Mononuclear cell (primary cell): Measurements from ENCODE around the gene ACBD6. TPM values are rescaled to one million over a fixed set of nuclear protein-coding genes. Genes with fewer than 3 reads are reported as not detected.

Experiments
- H3K27me3 ChIP-seq: 2 replicates; pipeline ENCODE4 v1.6.0; 2011; ENCODE audit warnings: low read length, control low read depth; ENCODE audit not compliant: insufficient read depth
- H3K4me1 ChIP-seq: 2 replicates; pipeline ENCODE4 v1.5.1; 2011; ENCODE audit warnings: mild to moderate bottlenecking, low read length, control low read depth; ENCODE audit not compliant: insufficient read depth
- H3K4me3 ChIP-seq: 2 replicates; pipeline ENCODE4 v1.5.1; 2011; ENCODE audit warnings: mild to moderate bottlenecking, low read length, moderate library complexity
- H3K9me3 ChIP-seq: 2 replicates; pipeline ENCODE4 v1.5.1; 2011; ENCODE audit warnings: low read depth, mild to moderate bottlenecking, control low read depth, low read length
- total RNA-seq: library from RNA; depleted of rRNA; stranded (reverse); fragments of >200 nt; gene quantifications from one replicate; pipeline ENCODE4 v1.2.3, GENCODE V29; 2012

Gene ACBD6
- total RNA-seq, 1 donor = 30.0 TPM

- Histone ChIP-seq H3K4me1 (no peaks in the 10 kb centered on the region), H3K9me3 (no peaks in the 10 kb centered on the region), H3K4me3 (no peak overlapping the region), H3K27me3 (no peaks in the 10 kb centered on the region)
These were observed 202.7 kb downstream of the ACBD6 start for GRCh38 chr1:180299479-180300221.

DNA sequence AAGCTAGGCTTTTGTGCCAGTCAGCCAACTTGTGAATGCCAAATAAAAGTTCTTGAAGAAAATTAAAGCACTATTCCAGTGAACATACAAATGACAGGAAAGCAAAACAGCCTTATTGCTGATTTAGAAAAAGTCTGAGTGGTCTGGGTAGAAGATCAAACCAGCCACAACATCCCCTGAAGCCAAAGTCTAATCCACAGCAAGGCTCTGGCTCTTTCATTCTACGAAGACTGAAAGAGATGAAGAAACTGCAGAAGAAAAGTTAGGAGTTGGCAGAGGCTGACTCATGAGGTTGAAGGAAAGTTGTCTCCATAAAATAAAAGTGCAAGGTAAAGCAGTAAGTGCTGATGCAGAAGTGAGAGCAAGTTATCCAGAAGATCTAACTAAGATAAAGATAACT lies 206.4 kb downstream of the ACBD6 start:
- Histone ChIP-seq H3K9me3 (peaks cover 6% of the 10 kb centered on the region), H3K27me3 (no peaks in the 10 kb centered on the region), H3K4me1 (peaks cover 2% of the 10 kb centered on the region), H3K4me3 (no peak overlapping the region)

DNA sequence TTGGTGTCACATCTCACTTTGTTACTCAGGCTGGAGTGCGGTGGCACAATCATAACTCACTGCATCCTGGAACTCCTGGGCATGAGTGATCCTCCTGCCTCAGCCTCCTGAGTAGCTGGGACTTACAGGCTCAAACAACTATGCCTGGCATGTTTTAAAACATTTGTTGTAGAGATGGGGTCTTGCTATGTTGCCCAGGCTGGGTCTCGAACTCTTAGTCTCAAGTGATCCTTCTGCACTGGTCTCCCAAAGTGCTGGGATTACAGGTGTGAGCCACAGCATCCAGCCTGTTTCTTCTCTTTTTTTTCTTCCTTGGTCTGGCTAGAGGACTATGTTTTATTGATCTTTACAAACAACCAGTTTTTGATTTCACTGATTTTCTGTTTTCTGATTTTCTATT lies 207.7 kb downstream of the ACBD6 start:
- H3K4me3 ChIP-seq = no peak overlapping the region
- H3K9me3 ChIP-seq = peaks cover 6% of the 10 kb centered on the region
- H3K27me3 ChIP-seq = no peaks in the 10 kb centered on the region
- peaks cover 7% of the 10 kb centered on the region for H3K4me1 ChIP-seq

GRCh38 chr1:180291004-180291403 lies 211.4 kb downstream of the ACBD6 start:
- H3K4me1 ChIP-seq = peaks cover 7% of the 10 kb centered on the region

DNA sequence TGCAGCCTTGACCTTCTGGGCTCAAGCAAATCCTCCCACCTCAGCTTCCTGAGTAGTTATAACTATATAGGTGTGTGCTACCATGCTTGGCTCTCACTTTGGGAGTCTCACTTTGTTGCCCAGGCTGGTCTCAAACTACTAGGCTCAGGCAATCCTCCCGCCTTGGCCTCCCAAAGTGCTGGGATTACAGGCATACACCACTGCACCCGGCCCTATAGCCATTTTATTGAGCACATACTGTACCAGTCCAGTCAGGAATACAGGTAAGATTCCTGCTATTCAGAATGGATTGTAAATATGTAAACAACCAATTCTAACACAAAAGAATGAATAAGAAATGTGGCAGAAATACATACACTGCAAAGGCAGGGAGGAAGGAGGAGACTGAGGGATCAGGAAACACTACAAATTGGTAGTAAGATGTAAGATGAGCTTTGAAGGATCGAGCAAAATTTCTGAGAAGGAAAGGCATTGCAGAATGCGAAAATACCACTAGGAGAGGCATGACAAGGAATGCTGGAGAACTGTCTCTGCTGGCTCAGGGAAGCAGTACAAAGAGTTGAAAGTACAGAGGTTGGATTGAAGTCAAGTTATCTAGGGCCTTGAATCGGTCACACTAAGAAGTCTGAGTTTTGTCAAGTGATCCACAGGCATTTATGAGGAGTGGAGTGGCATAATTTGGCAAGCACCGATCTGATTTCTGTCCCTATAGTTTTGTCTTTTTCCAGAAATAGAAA lies 211.9 kb downstream of the ACBD6 start:
- no peaks in the 10 kb centered on the region for H3K27me3 ChIP-seq
- peaks cover 6% of the 10 kb centered on the region for H3K9me3 ChIP-seq
- H3K4me1 ChIP-seq = peaks cover 7% of the 10 kb centered on the region
- H3K4me3 ChIP-seq = no peak overlapping the region

More at GRCh38 chr1:180291004-180291403, 211.4 kb downstream of the ACBD6 start:
- Histone ChIP-seq H3K4me3 (no peak overlapping the region), H3K9me3 (peaks cover 6% of the 10 kb centered on the region), H3K27me3 (no peaks in the 10 kb centered on the region)

DNA sequence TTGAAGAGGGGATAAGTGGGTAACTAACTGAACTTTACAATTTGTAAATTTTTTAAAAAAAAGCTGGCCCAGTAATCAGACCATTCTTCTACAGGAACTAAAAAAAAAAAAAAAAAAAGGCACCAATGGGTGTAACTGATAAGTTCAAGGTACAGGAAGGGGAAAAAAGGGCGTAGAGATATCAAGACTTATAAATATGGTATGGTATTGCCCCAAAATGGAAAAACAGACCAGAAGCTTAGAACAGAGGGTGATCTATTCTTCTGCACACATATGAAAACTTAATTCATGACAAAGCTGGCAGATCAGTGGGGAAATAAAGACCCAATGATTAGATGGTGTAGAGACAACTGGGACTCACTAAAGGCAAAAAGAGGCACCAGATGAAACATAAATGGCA lies 213.4 kb downstream of the ACBD6 start:
- Histone ChIP-seq H3K4me1 (peaks cover 7% of the 10 kb centered on the region), H3K27me3 (no peaks in the 10 kb centered on the region), H3K4me3 (no peak overlapping the region)

DNA sequence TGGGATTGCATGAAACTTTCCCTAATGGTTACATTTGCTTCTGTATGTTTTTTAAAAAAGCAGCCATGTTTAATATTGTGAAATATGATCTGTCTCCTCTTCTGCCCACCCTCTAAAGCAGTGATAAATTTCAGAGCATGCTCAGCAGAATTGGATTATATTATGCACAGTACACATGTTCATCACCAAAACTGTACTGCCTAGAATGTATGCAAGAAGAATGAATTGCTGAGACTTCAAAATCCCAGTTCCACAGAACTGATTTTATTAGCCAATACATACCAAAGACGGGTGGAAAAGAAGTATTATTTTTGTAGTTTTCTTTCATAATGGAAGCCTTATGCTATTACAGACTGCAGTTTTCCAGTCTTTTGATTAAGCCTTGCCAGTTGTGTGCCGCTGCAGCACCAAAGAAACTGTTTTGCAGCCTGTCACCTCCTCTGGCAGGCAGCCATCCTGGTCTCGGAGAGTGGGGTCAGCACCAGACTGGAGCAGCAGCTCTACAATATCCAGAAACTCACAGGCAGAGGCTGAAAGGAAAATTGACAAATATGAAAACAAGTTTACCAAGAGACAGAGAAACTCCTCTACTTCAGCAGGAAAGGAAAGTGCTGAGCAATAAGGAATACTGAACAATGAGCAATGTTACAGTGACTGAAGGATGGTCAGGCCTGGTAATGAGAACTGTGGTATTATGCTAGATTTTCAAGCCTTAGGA lies 214.2 kb downstream of the ACBD6 start:
- Histone ChIP-seq H3K4me1 (peaks cover 7% of the 10 kb centered on the region), H3K9me3 (peaks cover 6% of the 10 kb centered on the region), H3K27me3 (no peaks in the 10 kb centered on the region), H3K4me3 (no peak overlapping the region)

More for the DNA sequence above, 213.4 kb downstream of the ACBD6 start:
- H3K9me3 ChIP-seq = peaks cover 6% of the 10 kb centered on the region

GRCh38 chr1:180286417-180286816 lies 216.0 kb downstream of the ACBD6 start:
- Histone ChIP-seq H3K27me3 (no peaks in the 10 kb centered on the region), H3K4me3 (no peak overlapping the region), H3K4me1 (peaks cover 7% of the 10 kb centered on the region), H3K9me3 (no peaks in the 10 kb centered on the region)

DNA sequence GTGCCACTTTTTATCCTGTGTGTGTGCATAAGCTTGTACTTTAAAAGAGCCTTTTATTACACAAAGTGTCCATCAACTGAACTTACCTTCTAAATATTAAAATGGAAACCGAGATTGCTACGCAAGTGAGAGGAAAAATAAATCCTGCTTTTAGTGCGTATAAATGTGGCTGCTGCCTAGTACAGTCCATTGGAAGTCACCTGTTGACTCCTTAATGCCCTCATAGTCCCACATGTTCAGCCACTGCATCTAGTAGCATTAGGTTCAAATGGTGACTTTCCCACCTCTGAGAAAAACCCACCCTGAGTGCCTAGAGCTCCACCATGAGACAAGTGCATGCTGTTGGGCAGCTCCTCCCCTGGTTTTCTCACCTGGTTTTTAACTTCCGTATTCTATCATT lies 219.3 kb downstream of the ACBD6 start:
- H3K9me3 ChIP-seq = no peaks in the 10 kb centered on the region
- H3K4me1 ChIP-seq = peaks cover 21% of the 10 kb centered on the region

GRCh38 chr1:180282401-180283044 lies 219.9 kb downstream of the ACBD6 start:
- Histone ChIP-seq H3K4me1 (peaks cover 26% of the 10 kb centered on the region), H3K9me3 (no peaks in the 10 kb centered on the region), H3K27me3 (no peaks in the 10 kb centered on the region), H3K4me3 (no peak overlapping the region)

More for the DNA sequence above, 219.3 kb downstream of the ACBD6 start:
- Histone ChIP-seq H3K4me3 (no peak overlapping the region), H3K27me3 (no peaks in the 10 kb centered on the region)

DNA sequence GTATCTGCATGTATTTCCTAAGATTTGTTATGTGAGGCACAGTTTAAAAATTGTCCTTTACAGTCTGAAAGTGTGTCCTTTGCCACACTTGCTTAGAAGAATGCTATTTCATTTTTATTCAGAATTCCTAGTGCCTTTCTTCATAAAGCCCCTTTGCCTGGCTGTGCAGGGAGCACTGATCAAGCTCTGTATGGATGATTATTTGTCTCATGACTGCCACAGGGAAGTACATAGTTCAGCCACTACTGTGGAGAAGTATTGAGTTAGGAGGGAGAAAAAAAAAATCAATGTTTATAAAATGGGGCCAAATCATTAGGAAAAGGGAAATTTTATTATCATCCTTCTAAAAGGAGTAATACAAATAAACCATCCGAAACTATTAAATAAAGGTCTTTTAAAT lies 220.9 kb downstream of the ACBD6 start:
- H3K4me3 ChIP-seq = no peak overlapping the region
- H3K27me3 ChIP-seq = no peaks in the 10 kb centered on the region
- H3K4me1 ChIP-seq = peaks cover 36% of the 10 kb centered on the region
- H3K9me3 ChIP-seq = no peaks in the 10 kb centered on the region

GRCh38 chr1:180280617-180281016 lies 221.8 kb downstream of the ACBD6 start:
- Histone ChIP-seq H3K9me3 (no peaks in the 10 kb centered on the region), H3K4me1 (peaks cover 39% of the 10 kb centered on the region), H3K27me3 (no peaks in the 10 kb centered on the region), H3K4me3 (no peak overlapping the region)

DNA sequence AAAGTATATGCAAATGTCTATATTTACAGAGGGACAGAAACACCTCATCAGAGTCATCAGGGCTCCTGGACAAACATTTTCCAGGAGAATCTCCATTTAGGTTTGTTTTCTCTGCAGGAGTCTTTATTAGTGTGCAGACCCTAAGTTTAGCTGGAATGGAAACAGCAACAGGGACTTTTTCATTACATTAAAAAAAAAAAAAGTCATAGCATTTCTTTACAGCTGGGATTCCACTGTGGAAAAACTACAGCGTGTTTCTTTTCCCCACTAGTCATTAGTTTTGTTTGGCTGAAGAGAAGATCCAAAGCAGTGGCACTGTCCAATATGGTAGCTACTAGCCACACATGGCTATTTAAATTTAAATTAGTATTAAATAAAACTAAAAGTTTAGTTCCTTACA lies 222.7 kb downstream of the ACBD6 start:
- Histone ChIP-seq H3K27me3 (no peaks in the 10 kb centered on the region), H3K4me3 (no peak overlapping the region), H3K9me3 (no peaks in the 10 kb centered on the region), H3K4me1 (peaks cover 39% of the 10 kb centered on the region)

GRCh38 chr1:180278596-180279395 lies 223.6 kb downstream of the ACBD6 start:
- Histone ChIP-seq H3K27me3 (no peaks in the 10 kb centered on the region), H3K9me3 (no peaks in the 10 kb centered on the region), H3K4me3 (no peak overlapping the region), H3K4me1 (peaks cover 39% of the 10 kb centered on the region)
